Pulmonary artery endothelial cell (primary cell): ENCODE results near the gene ZWINT. TPM values are rescaled to one million over a fixed set of nuclear protein-coding genes. Genes with fewer than 3 reads are reported as not detected.

Experiments
- DNase-seq: peaks from one replicate; pipeline ENCODE4 v3.0.0-alpha.2; 2011; ENCODE audit warnings: low read depth, low spot score
- total RNA-seq: library from RNA; depleted of rRNA; stranded (reverse); fragments of >200 nt; gene quantifications from 2 replicates; pipeline ENCODE4 v1.2.3, GENCODE V29; 2014

Gene ZWINT
- 51.4 and 80.9 TPM in 2 replicates for total RNA-seq

GRCh38 chr10:56360967-56361612, at the start of gene ZWINT:
TSS of gene ZWINT (minus strand) at chr10:56361259. CDS start at chr10:56361236, 23 bp downstream.
- DNase-seq: peak; percentile 85

- no peak for DNase-seq
Measured at GRCh38 chr10:56383806-56384205, 22.7 kb upstream of the ZWINT start.

- DNase-seq: no peak
Measured at GRCh38 chr10:56370217-56371113, 9.4 kb upstream of the ZWINT start.

GRCh38 chr10:56360583-56360966, 484 bp downstream of the ZWINT start:
- DNase-seq: no peak

- no peak for DNase-seq
Measured at GRCh38 chr10:56359837-56360236, 1.2 kb downstream of the ZWINT start.

- DNase-seq: no peak
Measured at GRCh38 chr10:56357018-56357417, 4.0 kb downstream of the ZWINT start.

- no peak for DNase-seq
Measured at GRCh38 chr10:56351909-56352630, 9.0 kb downstream of the ZWINT start.

- no peak for DNase-seq
Measured at GRCh38 chr10:56349611-56350010, 11.4 kb downstream of the ZWINT start.

GRCh38 chr10:56348101-56348500, 13.0 kb downstream of the ZWINT start:
- DNase-seq: no peak

- DNase-seq: no peak
Measured at GRCh38 chr10:56346845-56347415, 14.1 kb downstream of the ZWINT start.

GRCh38 chr10:56341612-56342011, 19.4 kb downstream of the ZWINT start:
- DNase-seq: no peak

- DNase-seq: no peak
Measured at GRCh38 chr10:56329961-56330360, 31.1 kb downstream of the ZWINT start.

- DNase-seq: no peak
Measured at GRCh38 chr10:56327118-56327517, 33.9 kb downstream of the ZWINT start.

GRCh38 chr10:56319386-56319785, 41.7 kb downstream of the ZWINT start:
- no peak for DNase-seq

- DNase-seq: no peak
Measured at GRCh38 chr10:56318816-56319215, 42.2 kb downstream of the ZWINT start.

- DNase-seq: no peak
Measured at GRCh38 chr10:56317603-56318002, 43.5 kb downstream of the ZWINT start.

GRCh38 chr10:56316603-56317002, 44.5 kb downstream of the ZWINT start:
- DNase-seq: no peak
